ENCODE data around the gene CDH13.

CDH13 gene

DNA sequence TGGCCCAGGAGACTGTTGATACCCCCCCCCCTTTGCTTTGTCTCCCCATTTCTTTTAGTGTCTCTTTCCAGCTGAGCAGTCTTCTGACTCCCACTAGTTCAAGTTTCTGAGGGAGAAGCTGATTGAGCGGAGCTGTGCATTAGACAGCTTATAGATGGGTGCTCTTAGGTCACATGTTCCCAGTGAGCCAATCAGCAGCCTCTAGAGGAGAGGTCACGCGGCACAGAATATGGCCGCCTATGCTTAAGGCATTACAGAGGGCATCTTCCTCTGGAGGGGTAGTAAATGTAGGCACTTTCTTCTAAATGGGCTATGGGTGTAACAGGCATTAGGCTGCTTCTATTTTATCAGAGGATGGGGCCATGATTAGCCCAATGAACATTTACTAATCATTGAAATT, 131.6 kb downstream of the CDH13 start:
- H3K27ac ChIP-seq (ENCODE audit: low read depth, low read length) = no peak overlapping the region
- H4K20me1 ChIP-seq (ENCODE audit: control insufficient read depth, insufficient read depth, low read depth, low read length) = no peaks in the 10 kb centered on the region

DNA sequence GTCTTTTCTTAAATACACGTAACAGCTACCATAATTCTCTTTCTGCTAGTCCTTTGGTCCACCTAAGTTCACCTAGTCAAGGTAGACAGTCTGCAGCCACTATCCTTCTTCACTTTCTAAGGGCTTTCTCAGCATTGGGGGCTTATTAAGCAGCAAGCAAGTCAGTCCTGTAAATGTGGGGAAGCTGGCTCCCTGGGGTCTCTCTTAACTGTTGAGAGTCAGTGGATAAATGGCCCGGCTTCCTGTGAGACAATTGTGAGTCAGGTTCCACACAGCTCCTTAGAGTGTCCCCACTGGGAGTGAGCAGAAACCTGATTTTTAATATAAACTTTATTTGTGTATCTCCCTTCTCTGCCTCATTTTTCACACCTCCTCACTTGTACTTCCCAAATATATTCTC, 132.1 kb downstream of the CDH13 start:
- H3K27ac ChIP-seq (ENCODE audit: low read depth, low read length) = no peak overlapping the region
- TF ChIP-seq EZH2phosphoT487 (IDR thresholded peaks at IDR 0.05; ENCODE audit: borderline replicate concordance, low read length) = no peak
- TF ChIP-seq, protein P1, sequence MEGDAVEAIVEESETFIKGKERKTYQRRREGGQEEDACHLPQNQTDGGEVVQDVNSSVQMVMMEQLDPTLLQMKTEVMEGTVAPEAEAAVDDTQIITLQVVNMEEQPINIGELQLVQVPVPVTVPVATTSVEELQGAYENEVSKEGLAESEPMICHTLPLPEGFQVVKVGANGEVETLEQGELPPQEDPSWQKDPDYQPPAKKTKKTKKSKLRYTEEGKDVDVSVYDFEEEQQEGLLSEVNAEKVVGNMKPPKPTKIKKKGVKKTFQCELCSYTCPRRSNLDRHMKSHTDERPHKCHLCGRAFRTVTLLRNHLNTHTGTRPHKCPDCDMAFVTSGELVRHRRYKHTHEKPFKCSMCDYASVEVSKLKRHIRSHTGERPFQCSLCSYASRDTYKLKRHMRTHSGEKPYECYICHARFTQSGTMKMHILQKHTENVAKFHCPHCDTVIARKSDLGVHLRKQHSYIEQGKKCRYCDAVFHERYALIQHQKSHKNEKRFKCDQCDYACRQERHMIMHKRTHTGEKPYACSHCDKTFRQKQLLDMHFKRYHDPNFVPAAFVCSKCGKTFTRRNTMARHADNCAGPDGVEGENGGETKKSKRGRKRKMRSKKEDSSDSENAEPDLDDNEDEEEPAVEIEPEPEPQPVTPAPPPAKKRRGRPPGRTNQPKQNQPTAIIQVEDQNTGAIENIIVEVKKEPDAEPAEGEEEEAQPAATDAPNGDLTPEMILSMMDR (IDR thresholded peaks at IDR 0.05; ENCODE audit: low read depth, low read length, poor library complexity, severe bottlenecking) = no peak
- no peaks in the 10 kb centered on the region for H4K20me1 ChIP-seq (ENCODE audit: control insufficient read depth, insufficient read depth, low read depth, low read length)
- H3K4me3 ChIP-seq (ENCODE audit: low read length) = no peak overlapping the region
- H3K9me2 ChIP-seq (replicated peaks; ENCODE audit: control insufficient read depth, low read length) = no peaks in the 10 kb centered on the region
- H3K36me3 ChIP-seq (ENCODE audit: control insufficient read depth, low read length) = no peaks in the 10 kb centered on the region
- H3K4me1 ChIP-seq (ENCODE audit: control insufficient read depth, low read length) = no peaks in the 10 kb centered on the region
- H3K79me2 ChIP-seq (ENCODE audit: control insufficient read depth, low read length) = no peaks in the 10 kb centered on the region
- no peaks in the 10 kb centered on the region for H3K9me3 ChIP-seq (ENCODE audit: control insufficient read depth, insufficient read depth, low read length)
- no peak overlapping the region for H3K4me2 ChIP-seq (ENCODE audit: low read length)
- H3K27me3 ChIP-seq (ENCODE audit: control insufficient read depth, low read length) = no peaks in the 10 kb centered on the region
- no peaks in the 10 kb centered on the region for H3F3A ChIP-seq (ENCODE audit: control insufficient read depth, insufficient read depth)

More for the DNA sequence above, 131.6 kb downstream of the CDH13 start:
- Histone ChIP-seq H3K9me3 (ENCODE audit: control insufficient read depth, insufficient read depth, low read length) (no peaks in the 10 kb centered on the region), H3K4me3 (ENCODE audit: low read length) (no peak overlapping the region), H3F3A (ENCODE audit: control insufficient read depth, insufficient read depth) (no peaks in the 10 kb centered on the region), H3K4me2 (ENCODE audit: low read length) (no peak overlapping the region), H3K9me2 (replicated peaks; ENCODE audit: control insufficient read depth, low read length) (no peaks in the 10 kb centered on the region), H3K36me3 (ENCODE audit: control insufficient read depth, low read length) (no peaks in the 10 kb centered on the region), H3K79me2 (ENCODE audit: control insufficient read depth, low read length) (no peaks in the 10 kb centered on the region), H3K4me1 (ENCODE audit: control insufficient read depth, low read length) (no peaks in the 10 kb centered on the region), H3K27me3 (ENCODE audit: control insufficient read depth, low read length) (no peaks in the 10 kb centered on the region)
- TF ChIP-seq EZH2phosphoT487 (IDR thresholded peaks at IDR 0.05; ENCODE audit: borderline replicate concordance, low read length) = no peak
- TF ChIP-seq, protein P1 (IDR thresholded peaks at IDR 0.05; ENCODE audit: low read depth, low read length, poor library complexity, severe bottlenecking) = no peak

DNA sequence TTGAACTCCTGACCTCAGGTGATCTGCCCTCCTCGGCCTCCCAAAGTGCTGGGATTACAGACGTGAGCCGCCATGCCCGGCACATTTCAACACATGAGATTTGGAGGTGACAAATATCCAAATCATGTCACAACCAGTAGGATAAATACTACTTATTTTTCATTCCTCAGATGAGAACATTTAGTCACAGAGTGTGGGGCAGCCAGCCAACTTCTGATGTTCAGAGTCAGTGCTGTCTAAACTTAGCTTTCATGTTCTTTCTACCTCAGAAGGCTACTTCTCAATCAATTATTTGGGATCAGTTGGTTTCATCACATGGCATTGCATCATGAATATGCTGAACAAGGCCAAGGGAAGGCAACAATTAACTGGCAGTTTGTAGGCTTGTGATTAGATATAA, 134.5 kb downstream of the CDH13 start:
- H3K4me2 ChIP-seq (ENCODE audit: low read length) = no peak overlapping the region
- TF ChIP-seq, protein P1 (IDR thresholded peaks at IDR 0.05; ENCODE audit: low read depth, low read length, poor library complexity, severe bottlenecking) = no peak
- no peak for TF ChIP-seq EZH2phosphoT487 (IDR thresholded peaks at IDR 0.05; ENCODE audit: borderline replicate concordance, low read length)
- H3K9me3 ChIP-seq (ENCODE audit: control insufficient read depth, insufficient read depth, low read length) = no peaks in the 10 kb centered on the region
- no peaks in the 10 kb centered on the region for H3K27me3 ChIP-seq (ENCODE audit: control insufficient read depth, low read length)
- H3K36me3 ChIP-seq (ENCODE audit: control insufficient read depth, low read length) = no peaks in the 10 kb centered on the region
- H3K9me2 ChIP-seq (replicated peaks; ENCODE audit: control insufficient read depth, low read length) = no peaks in the 10 kb centered on the region
- H3K27ac ChIP-seq (ENCODE audit: low read depth, low read length) = no peak overlapping the region
- no peak overlapping the region for H3K4me3 ChIP-seq (ENCODE audit: low read length)
- no peaks in the 10 kb centered on the region for H4K20me1 ChIP-seq (ENCODE audit: control insufficient read depth, insufficient read depth, low read depth, low read length)
- H3K4me1 ChIP-seq (ENCODE audit: control insufficient read depth, low read length) = no peaks in the 10 kb centered on the region
- H3K79me2 ChIP-seq (ENCODE audit: control insufficient read depth, low read length) = no peaks in the 10 kb centered on the region
- no peaks in the 10 kb centered on the region for H3F3A ChIP-seq (ENCODE audit: control insufficient read depth, insufficient read depth)

DNA sequence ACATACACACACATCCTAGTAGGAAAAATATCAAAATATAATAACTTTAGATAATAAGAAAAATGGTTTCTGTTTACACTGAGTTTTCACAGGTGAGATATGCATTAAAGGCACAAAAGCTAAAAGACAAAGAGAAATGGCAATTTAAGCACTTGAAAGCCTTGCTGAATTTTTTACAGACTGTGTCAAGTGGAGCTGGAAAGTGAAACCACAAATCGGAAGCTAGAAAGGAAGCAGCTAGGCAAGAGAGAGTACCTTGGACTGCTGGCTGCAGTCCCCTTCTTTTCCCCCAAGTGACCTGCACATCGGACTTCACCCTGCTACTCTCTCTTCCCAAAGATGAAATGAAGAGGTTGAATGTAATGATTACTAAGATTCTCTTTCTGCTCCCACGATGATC, 135.1 kb downstream of the CDH13 start:
- Histone ChIP-seq H3K4me1 (ENCODE audit: control insufficient read depth, low read length) (no peaks in the 10 kb centered on the region), H3F3A (ENCODE audit: control insufficient read depth, insufficient read depth) (no peaks in the 10 kb centered on the region), H3K9me2 (replicated peaks; ENCODE audit: control insufficient read depth, low read length) (no peaks in the 10 kb centered on the region), H3K27ac (ENCODE audit: low read depth, low read length) (no peak overlapping the region), H3K79me2 (ENCODE audit: control insufficient read depth, low read length) (no peaks in the 10 kb centered on the region), H4K20me1 (ENCODE audit: control insufficient read depth, insufficient read depth, low read depth, low read length) (no peaks in the 10 kb centered on the region), H3K27me3 (ENCODE audit: control insufficient read depth, low read length) (no peaks in the 10 kb centered on the region), H3K4me2 (ENCODE audit: low read length) (no peak overlapping the region), H3K4me3 (ENCODE audit: low read length) (no peak overlapping the region), H3K36me3 (ENCODE audit: control insufficient read depth, low read length) (no peaks in the 10 kb centered on the region), H3K9me3 (ENCODE audit: control insufficient read depth, insufficient read depth, low read length) (no peaks in the 10 kb centered on the region)
- TF ChIP-seq, protein P1 (IDR thresholded peaks at IDR 0.05; ENCODE audit: low read depth, low read length, poor library complexity, severe bottlenecking) = no peak
- no peak for TF ChIP-seq EZH2phosphoT487 (IDR thresholded peaks at IDR 0.05; ENCODE audit: borderline replicate concordance, low read length)

Measured in DOHH2 (cell line).